GM12878 (cell line): ENCODE results near the gene UBXN4. TPM values are rescaled to one million over a fixed set of nuclear protein-coding genes. Genes with fewer than 3 reads are reported as not detected.

Experiments used
- ATAC-seq: fragments of 200-7000 bp; cut with Tn5 transposase; 3 replicates; pipeline ENCODE4 v1.9.1; 2020; ENCODE audit warnings: mild to moderate bottlenecking, moderate library complexity
- BruUV-seq: library from RNA; stranded (reverse); fragments of 400-500 nt; replicated peaks from 2 replicates; lab custom pipeline; 2021; lab: Mats Ljungman, UMichigan
- CTCF ChIA-PET: fragments of 300-600 bp; sonication (Branson Sonifier 250); formaldehyde crosslinking; extraction: SDS; loops from one replicate; lab custom pipeline; 2021; ENCODE audit warnings: inconsistent platforms; lab: Yijun Ruan, JAX
- POLR2A ChIA-PET: fragments of 350-600 bp; formaldehyde crosslinking; extraction: SDS; loops from one replicate; lab custom pipeline; 2021; ENCODE audit warnings: inconsistent platforms; lab: Charles Lee
- RAD21 ChIA-PET: fragments of 300-600 bp; sonication (Branson Sonifier 250); formaldehyde crosslinking; loops from one replicate; lab custom pipeline; 2023; ENCODE audit warnings: antibody characterized with exemption; ENCODE audit not compliant: unreplicated experiment; lab: Charles Lee
- SMC1A ChIA-PET: fragments of 300-600 bp; sonication (Branson Sonifier 250); formaldehyde crosslinking; loops from one replicate; lab custom pipeline; 2023; ENCODE audit not compliant: unreplicated experiment, uncharacterized antibody; lab: Charles Lee
- DNase-seq: peaks from one replicate; pipeline ENCODE4 v3.0.0-alpha.2; 2011; ENCODE audit warnings: low read depth, low spot score
- FAIRE-seq: peaks from 3 replicates; lab custom pipeline; 2011; peaks lifted over from hg19 to GRCh38; lab: Jason Lieb, UNC
- H2AFZ ChIP-seq: 2 replicates; pipeline ENCODE4 v1.6.0; 2011; ENCODE audit warnings: low read depth, low read length, control low read depth; ENCODE audit not compliant: control insufficient read depth
- H3K27ac ChIP-seq: 2 replicates; pipeline ENCODE4 v1.5.1; 2011; ENCODE audit warnings: control low read depth; ENCODE audit not compliant: control insufficient read depth, insufficient read depth
- H3K27me3 ChIP-seq, 2 experiments: replicated peaks in 1 of 2; 2 replicates each; pipeline versions ENCODE4 v1.6.0 to v1.6.1; 2011; ENCODE audit warnings: low read length in 1 of 2; ENCODE audit not compliant: control insufficient read depth in 2 of 2, insufficient read depth in 2 of 2
- H3K36me3 ChIP-seq, 2 experiments: 2 replicates each; pipeline ENCODE4 v1.5.1; 2011; ENCODE audit warnings: low read length in 1 of 2; ENCODE audit not compliant: control insufficient read depth in 2 of 2, insufficient read depth in 2 of 2
- H3K4me1 ChIP-seq: 2 replicates; pipeline ENCODE4 v1.6.1; 2011; ENCODE audit warnings: mild to moderate bottlenecking, low read length, moderate library complexity, mixed read lengths; ENCODE audit not compliant: control insufficient read depth, insufficient read depth
- H3K4me2 ChIP-seq: 2 replicates; pipeline ENCODE4 v1.6.0; 2011; ENCODE audit warnings: control low read depth; ENCODE audit not compliant: control insufficient read depth, insufficient read depth
- H3K4me3 ChIP-seq: fragments of 200-600 bp; sonication (generic); 2 replicates; pipeline ENCODE4 v1.5.1; 2016
- H3K79me2 ChIP-seq: 2 replicates; pipeline ENCODE4 v1.6.0; 2011; ENCODE audit warnings: low read length; ENCODE audit not compliant: control insufficient read depth, insufficient read depth
- H3K9ac ChIP-seq: 2 replicates; pipeline ENCODE4 v1.8.0; 2011; ENCODE audit warnings: low read length, control low read depth, mixed read lengths; ENCODE audit not compliant: control insufficient read depth, insufficient read depth
- H3K9me3 ChIP-seq: replicated peaks from 3 replicates; pipeline ENCODE4 v1.5.1; 2011; ENCODE audit warnings: mild to moderate bottlenecking, low read length; ENCODE audit not compliant: control insufficient read depth, insufficient read depth
- H4K20me1 ChIP-seq: 2 replicates; pipeline ENCODE4 v1.6.0; 2011; ENCODE audit not compliant: control insufficient read depth, insufficient read depth
- GABPA ChIP-seq: IDR thresholded peaks from 2 replicates; pipeline ENCODE4 v1.6.1; 2014; ENCODE audit warnings: antibody characterized with exemption, low read depth, mild to moderate bottlenecking, inconsistent platforms
- HDGF ChIP-seq: fragments of 450-650 bp; IDR thresholded peaks from 2 replicates; pipeline ENCODE4 v1.6.1; 2016; ENCODE audit warnings: antibody characterized with exemption
- IKZF2 ChIP-seq, 2 experiments: fragments of 450-650 bp; IDR thresholded peaks; 2 replicates each; pipeline ENCODE4 v1.6.1; 2017; ENCODE audit warnings: mild to moderate bottlenecking in 2 of 2, moderate library complexity in 2 of 2
- IRF4 ChIP-seq: IDR thresholded peaks from 2 replicates; pipeline ENCODE4 v1.6.1; 2011; ENCODE audit warnings: low read depth, low read length
- JUNB ChIP-seq: IDR thresholded peaks from 2 replicates; pipeline ENCODE4 v1.6.1; 2016; ENCODE audit warnings: antibody characterized with exemption, mild to moderate bottlenecking
- NR2C1 ChIP-seq: fragments of 450-650 bp; IDR thresholded peaks from 2 replicates; pipeline ENCODE4 v1.6.1; 2017; ENCODE audit warnings: antibody characterized with exemption, mild to moderate bottlenecking, moderate library complexity
- PAX5 ChIP-seq: IDR thresholded peaks from 2 replicates; pipeline ENCODE4 v1.6.1; 2011; ENCODE audit warnings: low read depth, low read length, borderline replicate concordance
- RAD51 ChIP-seq: fragments of 450-650 bp; IDR thresholded peaks from 2 replicates; pipeline ENCODE4 v1.6.1; 2016; ENCODE audit warnings: moderate library complexity, mild to moderate bottlenecking, inconsistent platforms
- TCF7 ChIP-seq: IDR thresholded peaks from 2 replicates; pipeline ENCODE4 v1.6.1; 2014; ENCODE audit warnings: antibody characterized with exemption, borderline replicate concordance
- ZNF207 ChIP-seq: fragments of 450-650 bp; IDR thresholded peaks from 2 replicates; pipeline ENCODE4 v1.6.1; 2014; ENCODE audit warnings: antibody characterized with exemption, mild to moderate bottlenecking, borderline replicate concordance
- ZNF622 ChIP-seq: fragments of 450-650 bp; IDR thresholded peaks from 2 replicates; pipeline ENCODE4 v1.6.1; 2017; ENCODE audit warnings: mild to moderate bottlenecking, inconsistent platforms
- ZSCAN29 ChIP-seq: fragments of 450-650 bp; IDR thresholded peaks from 2 replicates; pipeline ENCODE4 v1.6.1; 2017; ENCODE audit warnings: mild to moderate bottlenecking, moderate library complexity
- WGBS: methylation state at CpG from one replicate; pipeline ENCODE4 v1.1.6; 2016; ENCODE audit warnings: low lambda C conversion rate; ENCODE audit not compliant: insufficient replicate concordance, insufficient coverage; ENCODE audit errors: missing lambda C conversion rate; 5-methylcytosine and 5-hydroxymethylcytosine counted together
- in situ Hi-C: fragments of 300-500 bp; cut with MboI; formaldehyde crosslinking; loops from 9 replicates; pipeline ENCODE4 v1.14.3; 2018; ENCODE audit warnings: mixed read lengths
- intact Hi-C: fragments of 100-400 bp; cut with micrococcal nuclease; formaldehyde crosslinking; loops from one replicate; pipeline ENCODE4 v1.14.2; 2022; ENCODE audit not compliant: unreplicated experiment
- polyA plus RNA-seq, 11 experiments: library from polyadenylated mRNA; depleted of rRNA in 4 of 11; unstranded in 6 of 11; stranded (reverse) in 5 of 11; fragments of >200 nt; fragmentation: Nextera tagmentation in 4 of 11; fragmentation: Illumina TruSeq in 1 of 11; extraction: Ambion mirVana in 4 of 11; extraction: Trizol in 1 of 11; gene quantifications; 1 replicate in 1 of 11; 2 replicates in 10 of 11; pipeline versions ENCODE4 v1.2.1 to v1.2.3, GENCODE V29; 2011 to 2016; ENCODE audit warnings: inconsistent platforms in 2 of 11, missing spikeins in 2 of 11, low read depth in 1 of 11
- total RNA-seq, 4 experiments: library from RNA; depleted of rRNA in 3 of 4; stranded (reverse); fragments of >200 nt in 3 of 4; fragmentation: Illumina TruSeq in 1 of 4; extraction: Trizol in 1 of 4; gene quantifications; 2 replicates each; pipeline versions ENCODE4 v1.2.1 to v1.2.3, GENCODE V29; 2013 to 2021
- TF ChIP-seq, protein P1 (sequence below): fragments of 450-650 bp; IDR thresholded peaks from 2 replicates; pipeline ENCODE4 v1.6.1; 2018; ENCODE audit warnings: mild to moderate bottlenecking, low read depth, moderate library complexity; ENCODE audit not compliant: partially characterized antibody
- TF ChIP-seq, protein P2 (sequence below): fragments of 150-350 bp; IDR thresholded peaks from 2 replicates; pipeline ENCODE4 v1.6.1; 2014; ENCODE audit warnings: mild to moderate bottlenecking, low read depth, low read length
- TF ChIP-seq, protein P3 (sequence below): fragments of 450-650 bp; IDR thresholded peaks from 2 replicates; pipeline ENCODE4 v1.6.1; 2017; ENCODE audit warnings: mild to moderate bottlenecking, low read depth, inconsistent platforms; ENCODE audit not compliant: poor library complexity, severe bottlenecking

UBXN4 gene
- total and polyA plus RNA-seq, 10 of the 15 experiments (the other 5 are each of a cell fraction or from before 2014, with no cell fraction given) = 52.6 to 133 (median 71.9) TPM

DNA sequence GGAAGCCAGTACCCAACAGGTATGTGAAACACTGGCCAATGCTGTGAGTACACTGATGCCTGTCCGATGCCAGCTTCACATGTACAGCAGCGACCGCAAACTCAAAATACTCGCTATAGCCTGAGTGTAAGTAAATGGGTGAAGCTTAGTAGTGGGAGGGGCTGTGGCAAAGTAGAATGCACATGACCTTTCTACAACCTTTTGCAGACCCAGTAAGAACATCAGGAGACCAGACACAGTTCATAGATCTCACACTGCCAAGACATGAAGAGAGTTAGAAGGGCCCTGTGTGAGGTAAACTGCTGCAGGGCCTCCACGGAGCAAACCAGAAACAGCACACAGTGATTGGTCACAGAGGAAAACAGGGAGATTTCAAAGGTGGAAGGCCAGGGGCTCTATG is 9.1 kb upstream of the UBXN4 start:
- in situ Hi-C loops = no loop called here
- ChIA-PET CTCF (interaction anchor here (0.6 to 1.2 kb wide), 2 partner anchors 8 to 9 kb away, joined by 3 read pairs; no protein-coding TSS in a partner anchor), POLR2A (interaction anchor here (0.5 to 0.8 kb wide), 2 partner anchors 20 to 150 kb away, joined by 3 to 6 read pairs; no protein-coding TSS in a partner anchor), SMC1A (no interaction called here), RAD21 (no interaction called here)
- no peaks in the 10 kb centered on the region for H3K4me1 ChIP-seq
- no peaks in the 10 kb centered on the region for H3K36me3 ChIP-seq
- no peak overlapping the region for H3K9ac ChIP-seq
- no peak for TF ChIP-seq NR2C1
- TF ChIP-seq RAD51 = no peak
- no peak for TF ChIP-seq GABPA
- no peak for TF ChIP-seq ZNF207
- no peak for TF ChIP-seq ZSCAN29
- TF ChIP-seq, protein P1, sequence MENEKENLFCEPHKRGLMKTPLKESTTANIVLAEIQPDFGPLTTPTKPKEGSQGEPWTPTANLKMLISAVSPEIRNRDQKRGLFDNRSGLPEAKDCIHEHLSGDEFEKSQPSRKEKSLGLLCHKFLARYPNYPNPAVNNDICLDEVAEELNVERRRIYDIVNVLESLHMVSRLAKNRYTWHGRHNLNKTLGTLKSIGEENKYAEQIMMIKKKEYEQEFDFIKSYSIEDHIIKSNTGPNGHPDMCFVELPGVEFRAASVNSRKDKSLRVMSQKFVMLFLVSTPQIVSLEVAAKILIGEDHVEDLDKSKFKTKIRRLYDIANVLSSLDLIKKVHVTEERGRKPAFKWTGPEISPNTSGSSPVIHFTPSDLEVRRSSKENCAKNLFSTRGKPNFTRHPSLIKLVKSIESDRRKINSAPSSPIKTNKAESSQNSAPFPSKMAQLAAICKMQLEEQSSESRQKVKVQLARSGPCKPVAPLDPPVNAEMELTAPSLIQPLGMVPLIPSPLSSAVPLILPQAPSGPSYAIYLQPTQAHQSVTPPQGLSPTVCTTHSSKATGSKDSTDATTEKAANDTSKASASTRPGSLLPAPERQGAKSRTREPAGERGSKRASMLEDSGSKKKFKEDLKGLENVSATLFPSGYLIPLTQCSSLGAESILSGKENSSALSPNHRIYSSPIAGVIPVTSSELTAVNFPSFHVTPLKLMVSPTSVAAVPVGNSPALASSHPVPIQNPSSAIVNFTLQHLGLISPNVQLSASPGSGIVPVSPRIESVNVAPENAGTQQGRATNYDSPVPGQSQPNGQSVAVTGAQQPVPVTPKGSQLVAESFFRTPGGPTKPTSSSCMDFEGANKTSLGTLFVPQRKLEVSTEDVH = no peak
- TF ChIP-seq, protein P2, sequence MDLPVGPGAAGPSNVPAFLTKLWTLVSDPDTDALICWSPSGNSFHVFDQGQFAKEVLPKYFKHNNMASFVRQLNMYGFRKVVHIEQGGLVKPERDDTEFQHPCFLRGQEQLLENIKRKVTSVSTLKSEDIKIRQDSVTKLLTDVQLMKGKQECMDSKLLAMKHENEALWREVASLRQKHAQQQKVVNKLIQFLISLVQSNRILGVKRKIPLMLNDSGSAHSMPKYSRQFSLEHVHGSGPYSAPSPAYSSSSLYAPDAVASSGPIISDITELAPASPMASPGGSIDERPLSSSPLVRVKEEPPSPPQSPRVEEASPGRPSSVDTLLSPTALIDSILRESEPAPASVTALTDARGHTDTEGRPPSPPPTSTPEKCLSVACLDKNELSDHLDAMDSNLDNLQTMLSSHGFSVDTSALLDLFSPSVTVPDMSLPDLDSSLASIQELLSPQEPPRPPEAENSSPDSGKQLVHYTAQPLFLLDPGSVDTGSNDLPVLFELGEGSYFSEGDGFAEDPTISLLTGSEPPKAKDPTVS = no peak
- no peak for TF ChIP-seq TCF7
- TF ChIP-seq IKZF2 (IDR thresholded peaks at IDR 0.05) = no peak
- no peak for TF ChIP-seq IRF4
- TF ChIP-seq ZNF622 = no peak
- no peak for TF ChIP-seq PAX5
- TF ChIP-seq, protein P3, sequence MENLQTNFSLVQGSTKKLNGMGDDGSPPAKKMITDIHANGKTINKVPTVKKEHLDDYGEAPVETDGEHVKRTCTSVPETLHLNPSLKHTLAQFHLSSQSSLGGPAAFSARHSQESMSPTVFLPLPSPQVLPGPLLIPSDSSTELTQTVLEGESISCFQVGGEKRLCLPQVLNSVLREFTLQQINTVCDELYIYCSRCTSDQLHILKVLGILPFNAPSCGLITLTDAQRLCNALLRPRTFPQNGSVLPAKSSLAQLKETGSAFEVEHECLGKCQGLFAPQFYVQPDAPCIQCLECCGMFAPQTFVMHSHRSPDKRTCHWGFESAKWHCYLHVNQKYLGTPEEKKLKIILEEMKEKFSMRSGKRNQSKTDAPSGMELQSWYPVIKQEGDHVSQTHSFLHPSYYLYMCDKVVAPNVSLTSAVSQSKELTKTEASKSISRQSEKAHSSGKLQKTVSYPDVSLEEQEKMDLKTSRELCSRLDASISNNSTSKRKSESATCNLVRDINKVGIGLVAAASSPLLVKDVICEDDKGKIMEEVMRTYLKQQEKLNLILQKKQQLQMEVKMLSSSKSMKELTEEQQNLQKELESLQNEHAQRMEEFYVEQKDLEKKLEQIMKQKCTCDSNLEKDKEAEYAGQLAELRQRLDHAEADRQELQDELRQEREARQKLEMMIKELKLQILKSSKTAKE = no peak
- no peak for TF ChIP-seq JUNB
- no peak for TF ChIP-seq HDGF
- DNase-seq (no peak), ATAC-seq (no peak), FAIRE-seq (no peak)
- WGBS = 99% methylated on average over 5 of the region's 5 CpGs
- no peaks in the 10 kb centered on the region for H3K9me3 ChIP-seq
- no peaks in the 10 kb centered on the region for H4K20me1 ChIP-seq
- no peaks in the 10 kb centered on the region for H3K27me3 ChIP-seq
- no peak overlapping the region for H3K4me3 ChIP-seq
- H3K4me2 ChIP-seq = no peak overlapping the region
- intact Hi-C loops = no loop called here
- no peak overlapping the region for H3K27ac ChIP-seq
- H3K79me2 ChIP-seq = no peaks in the 10 kb centered on the region
- H2AFZ ChIP-seq = no peak overlapping the region
- no TSS peak for BruUV-seq
